ENCODE results near the gene UBE2M. TPM values are rescaled to one million over a fixed set of nuclear protein-coding genes. Genes with fewer than 3 reads are reported as not detected.

Gene UBE2M
- total and polyA plus RNA-seq, 2 experiments from 2014 or later: 8.7 to 60.3 TPM

DNA sequence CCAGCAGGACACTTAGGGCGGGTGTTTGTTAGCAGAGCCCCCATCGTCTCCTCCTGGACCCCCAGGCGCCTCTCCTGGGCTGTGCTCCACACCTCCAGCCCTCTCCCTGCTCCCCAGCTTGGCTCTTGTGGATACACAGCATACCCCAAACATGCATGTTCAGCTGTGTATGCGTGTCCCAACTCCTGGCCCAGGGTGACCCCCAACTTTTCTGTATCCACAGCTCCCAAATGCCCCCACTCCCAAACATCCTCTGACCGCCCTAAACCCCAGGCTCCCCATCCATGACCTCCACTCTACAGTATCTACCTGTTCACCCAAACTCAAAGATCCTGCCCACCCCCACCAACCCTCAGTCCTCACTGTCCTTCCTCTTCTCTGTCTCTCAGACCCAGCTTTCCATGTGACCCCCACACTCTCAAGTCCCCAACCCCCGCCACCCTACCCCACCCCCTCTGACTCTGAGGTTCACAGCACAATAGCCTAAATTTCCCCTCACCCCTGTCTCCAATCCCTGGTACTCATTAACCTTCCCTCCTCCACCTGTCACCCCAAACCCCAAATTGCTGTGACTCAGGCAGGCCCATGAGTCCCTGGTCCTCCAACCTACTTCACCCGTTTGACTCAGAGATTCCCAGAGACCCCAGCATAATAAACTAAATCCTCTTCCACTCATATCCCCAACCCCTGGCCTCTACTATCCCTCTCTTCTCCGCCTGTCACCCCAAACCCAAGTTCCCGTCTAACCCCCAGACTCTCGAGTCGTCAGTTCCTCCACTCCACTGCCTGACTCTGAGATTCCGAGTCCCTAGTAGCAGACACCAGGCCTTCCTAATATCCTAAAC, 968 bp downstream of the UBE2M start:
- no peaks in the 10 kb centered on the region for H3K27me3 ChIP-seq (replicated peaks; ENCODE audit: insufficient read depth)
- peak overlapping the region; percentile 96 for H3K9ac ChIP-seq
- H3K36me3 ChIP-seq (ENCODE audit: low read depth): peaks cover 6% of the 10 kb centered on the region; the same call in 1 of the 2 replicates
- no peak overlapping the region for H2AFZ ChIP-seq
- peaks cover 41% of the 10 kb centered on the region for H3F3A ChIP-seq (ENCODE audit: insufficient read depth)
- no peaks in the 10 kb centered on the region for H3K9me3 ChIP-seq (ENCODE audit: low read depth)
- peaks cover 52% of the 10 kb centered on the region for H3K79me2 ChIP-seq (ENCODE audit: insufficient read depth)
- H3K4me1 ChIP-seq (ENCODE audit: insufficient read depth): peaks cover 27% of the 10 kb centered on the region
- no peaks in the 10 kb centered on the region for H4K20me1 ChIP-seq (ENCODE audit: insufficient read depth)
- H3K4me2 ChIP-seq (ENCODE audit: unreplicated experiment): peak overlapping the region; percentile 90
- 16 to 23% methylated on average over 11 to 12 of the region's 12 CpGs for WGBS, 2 experiments (ENCODE audit: low coverage in 1 of 2, low lambda C conversion rate in 2 of 2, missing lambda C conversion rate in 2 of 2)
- H3K9me2 ChIP-seq (ENCODE audit: insufficient read depth): no peaks in the 10 kb centered on the region
- in situ Hi-C loops (cut with MboI): no loop called here
- DNase-seq: peak; percentile 30
- H3K4me3 ChIP-seq: peak overlapping the region; percentile 83
- TF ChIP-seq EZH2 (IDR thresholded peaks at IDR 0.05; ENCODE audit: insufficient read depth, poor library complexity, severe bottlenecking) (no peak), EZH2phosphoT487 (IDR thresholded peaks at IDR 0.05; ENCODE audit: insufficient read depth, low read depth) (no peak)
- H3K27ac ChIP-seq: peak overlapping the region; percentile 96

DNA sequence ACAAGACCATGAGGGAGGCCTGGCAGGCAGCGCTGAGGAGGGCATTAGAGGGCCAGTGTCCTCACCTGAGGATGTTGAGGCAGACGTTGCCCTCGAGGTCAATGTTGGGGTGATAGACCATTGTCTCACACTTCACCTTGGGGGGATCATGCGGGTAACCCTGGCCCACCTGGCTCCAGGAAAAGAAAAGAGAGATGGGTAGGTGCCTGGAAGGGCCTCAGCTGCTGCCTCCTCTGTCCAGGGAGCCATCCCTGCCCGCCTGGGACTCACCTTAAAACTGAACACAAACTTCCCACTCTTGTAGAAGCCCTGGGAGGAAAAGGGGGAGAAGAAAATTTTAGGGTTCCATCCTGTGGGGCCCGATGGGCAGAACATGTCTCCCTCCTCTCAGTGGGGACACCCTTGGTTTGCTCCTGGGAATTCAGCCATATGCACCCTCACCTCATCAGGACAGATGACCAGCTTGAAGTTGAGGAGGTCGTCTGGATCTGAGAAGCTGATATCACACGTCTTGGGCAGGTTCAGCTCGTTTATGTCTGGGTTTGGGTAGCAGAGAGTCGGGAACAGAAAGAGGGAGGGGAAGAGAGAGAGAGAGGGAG, 1.7 kb downstream of the UBE2M start:
- Histone ChIP-seq H4K20me1 (ENCODE audit: insufficient read depth) (no peaks in the 10 kb centered on the region), H3K79me2 (ENCODE audit: insufficient read depth) (peaks cover 59% of the 10 kb centered on the region), H3K4me3 (peak overlapping the region; percentile 83), H3F3A (ENCODE audit: insufficient read depth) (peaks cover 49% of the 10 kb centered on the region), H3K27ac (peak overlapping the region; percentile 96; the same call in 1 of the 2 replicates), H3K4me2 (ENCODE audit: unreplicated experiment) (peak overlapping the region; percentile 90), H3K27me3 (replicated peaks; ENCODE audit: insufficient read depth) (no peaks in the 10 kb centered on the region), H3K9me2 (ENCODE audit: insufficient read depth) (no peaks in the 10 kb centered on the region), H3K9ac (peak overlapping the region; percentile 96), H3K4me1 (ENCODE audit: insufficient read depth) (peaks cover 22% of the 10 kb centered on the region), H3K9me3 (ENCODE audit: low read depth) (no peaks in the 10 kb centered on the region), H3K36me3 (ENCODE audit: low read depth) (peaks cover 11% of the 10 kb centered on the region; the same call in 1 of the 2 replicates), H2AFZ (no peak overlapping the region)
- DNase-seq: no peak
- 42 to 44% methylated on average over 7 to 10 of the region's 10 CpGs for WGBS, 2 experiments (ENCODE audit: low coverage in 1 of 2, low lambda C conversion rate in 2 of 2, missing lambda C conversion rate in 2 of 2)
- TF ChIP-seq EZH2 (IDR thresholded peaks at IDR 0.05; ENCODE audit: insufficient read depth, poor library complexity, severe bottlenecking) (no peak), EZH2phosphoT487 (IDR thresholded peaks at IDR 0.05; ENCODE audit: insufficient read depth, low read depth) (no peak)
- in situ Hi-C loops (cut with MboI): no loop called here

DNA sequence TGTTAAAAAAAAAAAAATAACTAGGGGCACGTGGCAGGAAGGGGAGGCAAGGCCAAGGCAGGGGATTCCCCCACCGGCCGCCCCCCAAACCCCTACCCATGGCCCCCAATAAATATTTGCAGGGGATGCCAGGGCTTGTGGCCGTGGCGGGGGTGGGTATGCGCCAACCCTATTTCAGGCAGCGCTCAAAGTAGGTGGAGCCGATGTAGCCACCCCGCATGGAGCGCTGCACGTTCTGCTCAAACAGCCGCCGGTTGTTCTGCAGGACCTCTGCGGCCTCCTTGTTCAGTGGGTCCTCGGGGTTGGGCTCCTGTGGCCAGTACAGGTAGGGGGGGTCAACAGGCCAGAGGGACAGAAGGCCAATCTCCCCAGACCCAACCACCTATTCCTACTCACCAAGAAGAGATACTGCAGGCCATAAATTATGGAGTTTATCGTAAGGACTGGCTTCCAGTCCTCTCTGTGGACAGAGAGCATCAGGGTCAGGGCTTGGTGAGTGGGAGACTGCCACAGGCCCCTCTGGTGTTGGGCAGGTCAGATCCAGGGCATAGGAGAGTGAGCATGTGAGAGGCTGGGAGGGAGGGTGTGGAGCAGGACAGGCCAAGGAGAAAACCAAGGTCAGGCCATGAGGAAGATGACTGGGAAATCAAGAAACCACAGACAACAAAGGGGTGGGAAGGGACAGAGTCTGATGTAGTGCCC, 2.3 kb downstream of the UBE2M start:
- TF ChIP-seq EZH2 (IDR thresholded peaks at IDR 0.05; ENCODE audit: insufficient read depth, poor library complexity, severe bottlenecking) (no peak), EZH2phosphoT487 (IDR thresholded peaks at IDR 0.05; ENCODE audit: insufficient read depth, low read depth) (no peak)
- no peaks in the 10 kb centered on the region for H4K20me1 ChIP-seq (ENCODE audit: insufficient read depth)
- no peak overlapping the region for H3K4me2 ChIP-seq (ENCODE audit: unreplicated experiment)
- H3K9ac ChIP-seq: peak overlapping the region; percentile 96
- peaks cover 66% of the 10 kb centered on the region for H3K79me2 ChIP-seq (ENCODE audit: insufficient read depth)
- 74 to 81% methylated on average over 12 to 16 of the region's 16 CpGs for WGBS, 2 experiments (ENCODE audit: low coverage in 1 of 2, low lambda C conversion rate in 2 of 2, missing lambda C conversion rate in 2 of 2)
- H3K27me3 ChIP-seq (replicated peaks; ENCODE audit: insufficient read depth): no peaks in the 10 kb centered on the region
- H3K36me3 ChIP-seq (ENCODE audit: low read depth): peaks cover 16% of the 10 kb centered on the region; the same call in 1 of the 2 replicates
- in situ Hi-C loops (cut with MboI): no loop called here
- no peak overlapping the region for H3K4me3 ChIP-seq
- no peak overlapping the region for H2AFZ ChIP-seq
- no peak for DNase-seq
- no peaks in the 10 kb centered on the region for H3K9me2 ChIP-seq (ENCODE audit: insufficient read depth)
- H3K27ac ChIP-seq: peak overlapping the region; percentile 79
- peaks cover 19% of the 10 kb centered on the region for H3K4me1 ChIP-seq (ENCODE audit: insufficient read depth)
- no peaks in the 10 kb centered on the region for H3K9me3 ChIP-seq (ENCODE audit: low read depth)
- H3F3A ChIP-seq (ENCODE audit: insufficient read depth): peaks cover 50% of the 10 kb centered on the region

DNA sequence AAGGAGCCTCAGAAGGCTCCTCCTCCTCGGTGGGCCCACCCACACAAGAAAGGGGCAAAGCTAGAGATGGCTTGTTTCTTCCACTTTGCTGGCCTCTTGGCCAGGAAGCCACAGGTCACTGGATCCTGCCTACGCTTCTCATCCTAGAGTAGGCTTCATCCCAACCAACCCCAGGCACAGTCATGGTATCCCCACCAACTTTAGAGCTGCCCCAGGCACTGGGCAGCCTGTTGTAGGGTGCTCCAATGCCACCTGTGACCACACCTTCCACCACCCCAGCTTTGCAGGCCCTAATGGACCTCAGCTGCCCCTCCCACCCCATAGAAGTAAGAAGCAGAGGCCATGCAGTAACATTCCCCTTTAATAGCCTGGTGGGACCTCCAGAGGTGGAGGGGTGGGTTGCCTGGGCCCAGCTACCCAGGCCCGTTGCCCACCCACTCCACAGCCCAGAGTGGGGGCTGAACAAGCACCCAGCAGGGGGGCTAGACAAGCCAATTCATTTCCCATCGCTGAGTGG, 3.0 kb downstream of the UBE2M start:
- Histone ChIP-seq H3K27ac (peak overlapping the region; percentile 79), H3K27me3 (replicated peaks; ENCODE audit: insufficient read depth) (no peaks in the 10 kb centered on the region), H2AFZ (peak overlapping the region; percentile 73), H3K79me2 (ENCODE audit: insufficient read depth) (peaks cover 72% of the 10 kb centered on the region), H3K9me3 (ENCODE audit: low read depth) (no peaks in the 10 kb centered on the region), H3F3A (ENCODE audit: insufficient read depth) (peaks cover 47% of the 10 kb centered on the region), H3K36me3 (ENCODE audit: low read depth) (peaks cover 21% of the 10 kb centered on the region; the same call in 1 of the 2 replicates), H3K4me3 (peak overlapping the region; percentile 86), H3K9me2 (ENCODE audit: insufficient read depth) (no peaks in the 10 kb centered on the region), H3K4me2 (ENCODE audit: unreplicated experiment) (peak overlapping the region; percentile 75), H3K9ac (peak overlapping the region; percentile 90), H4K20me1 (ENCODE audit: insufficient read depth) (no peaks in the 10 kb centered on the region), H3K4me1 (ENCODE audit: insufficient read depth) (peaks cover 19% of the 10 kb centered on the region)
- WGBS, 2 experiments (ENCODE audit: low coverage in 1 of 2, low lambda C conversion rate in 2 of 2, missing lambda C conversion rate in 2 of 2): 33 to 38% methylated on average over 4 of the region's 4 CpGs
- in situ Hi-C loops (cut with MboI): no loop called here
- no peak for DNase-seq
- TF ChIP-seq EZH2 (IDR thresholded peaks at IDR 0.05; ENCODE audit: insufficient read depth, poor library complexity, severe bottlenecking): no peak
- no peak for TF ChIP-seq EZH2phosphoT487 (IDR thresholded peaks at IDR 0.05; ENCODE audit: insufficient read depth, low read depth)

All from GM23248 (cell line).